Hippocampal formation (tissue), 2 donors: ENCODE data around the gene METTL2B.
A peak's percentile ranks its signal among the peaks of the same experiment; 100 is the strongest.
"Not testable (repeated sequence)": the region's sequence is repeated elsewhere in the genome, so short reads cannot be mapped to it uniquely, and the experiment has no call there.

Experiments
- DNase-seq, 2 donors: peaks; one replicate each; lab custom pipeline; 2025; lab: John Stamatoyannopoulos, UW

The METTL2B gene

GRCh38 chr7:128526062-128526466, 49.5 kb downstream of the METTL2B start:
- DNase-seq, result not testable (repeated sequence)

DNA sequence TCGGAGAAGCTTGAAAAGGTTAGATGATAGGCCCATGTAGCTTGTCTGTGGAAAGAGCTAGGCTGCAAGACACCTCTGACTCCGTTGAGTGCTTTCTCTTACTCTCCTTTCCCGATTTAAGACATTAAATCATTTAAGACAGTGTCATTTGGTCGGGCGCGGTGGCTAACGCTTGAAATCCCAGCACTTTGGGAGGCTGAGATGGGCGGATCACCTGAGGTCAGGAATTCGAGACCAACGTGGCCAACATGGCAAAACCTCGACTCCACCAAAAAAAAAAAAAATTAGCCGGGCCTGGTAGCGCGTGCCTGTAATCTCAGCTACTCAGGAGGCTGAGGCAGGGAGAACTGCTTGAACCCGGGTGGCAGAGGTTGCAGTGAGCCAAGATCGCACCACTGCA, 52.6 kb downstream of the METTL2B start:
- DNase-seq, result not testable (repeated sequence)

DNA sequence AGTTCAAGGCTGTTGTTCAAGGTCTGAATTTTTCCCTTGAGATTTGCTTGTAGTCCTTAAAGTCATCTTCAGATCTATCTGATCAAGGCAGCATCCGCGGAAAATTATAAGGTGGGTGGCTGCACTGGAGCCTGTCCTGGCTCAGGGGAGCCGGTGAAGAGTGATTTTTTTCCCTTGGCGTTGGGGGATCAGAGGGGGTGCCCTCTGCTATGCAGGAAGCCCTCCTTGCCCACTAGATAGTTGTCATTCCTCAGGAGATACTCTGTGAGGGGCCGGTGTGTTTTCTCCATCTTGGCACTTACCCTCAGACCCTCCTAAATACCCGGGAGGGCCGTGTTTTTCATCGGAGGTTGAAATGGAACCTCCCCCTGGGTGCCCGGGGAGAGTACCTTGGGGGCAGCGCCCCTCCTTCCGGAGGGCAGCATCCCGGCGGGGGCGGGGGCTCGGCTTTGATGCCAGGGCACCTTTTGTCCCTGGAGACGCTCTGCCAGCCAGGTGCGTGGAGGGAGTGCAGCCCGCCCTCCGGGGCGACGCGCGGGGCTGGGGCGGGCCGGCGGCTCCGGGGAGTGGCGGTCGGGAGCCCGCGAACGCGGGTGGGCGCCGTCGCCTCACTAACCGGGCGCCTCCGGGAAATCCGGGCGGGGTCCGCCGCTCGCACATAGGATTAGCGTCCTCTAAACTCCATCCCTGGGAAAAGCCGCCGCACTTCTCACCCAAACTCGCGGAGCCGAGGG, 53.7 kb downstream of the METTL2B start:
- DNase-seq, result not testable (repeated sequence)

GRCh38 chr7:128530855-128531104, 54.2 kb downstream of the METTL2B start:
- no peak for DNase-seq

- peak; percentile 66 to 78 for DNase-seq
Observed at GRCh38 chr7:128531105-128531954, 54.8 kb downstream of the METTL2B start.

- peak in 1 of 2 donors; percentile 19 for DNase-seq
Observed at GRCh38 chr7:128531955-128532478, 55.5 kb downstream of the METTL2B start.

DNA sequence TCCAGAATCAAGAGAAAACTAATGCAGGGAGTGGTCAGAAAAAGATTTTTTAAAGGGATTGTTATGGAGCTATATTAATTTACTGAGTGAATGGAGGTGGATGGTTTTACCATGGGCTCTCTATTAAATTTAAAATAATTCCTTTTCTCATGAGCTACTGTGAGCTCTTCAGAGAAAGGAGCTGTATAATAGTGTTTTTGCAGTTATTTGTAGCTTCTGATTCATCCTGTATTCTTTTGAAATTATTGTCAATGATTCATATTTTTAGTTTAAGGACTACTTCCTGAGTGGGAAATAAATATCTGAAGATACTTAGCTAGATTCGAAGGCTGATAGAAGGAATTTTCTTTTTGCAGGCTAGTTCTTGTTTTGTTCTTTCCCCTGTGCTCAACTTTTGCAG, 56.4 kb downstream of the METTL2B start:
- DNase-seq, result not testable (repeated sequence)

- not testable (repeated sequence) for DNase-seq
Observed at GRCh38 chr7:128537410-128537809, 60.9 kb downstream of the METTL2B start.

DNA sequence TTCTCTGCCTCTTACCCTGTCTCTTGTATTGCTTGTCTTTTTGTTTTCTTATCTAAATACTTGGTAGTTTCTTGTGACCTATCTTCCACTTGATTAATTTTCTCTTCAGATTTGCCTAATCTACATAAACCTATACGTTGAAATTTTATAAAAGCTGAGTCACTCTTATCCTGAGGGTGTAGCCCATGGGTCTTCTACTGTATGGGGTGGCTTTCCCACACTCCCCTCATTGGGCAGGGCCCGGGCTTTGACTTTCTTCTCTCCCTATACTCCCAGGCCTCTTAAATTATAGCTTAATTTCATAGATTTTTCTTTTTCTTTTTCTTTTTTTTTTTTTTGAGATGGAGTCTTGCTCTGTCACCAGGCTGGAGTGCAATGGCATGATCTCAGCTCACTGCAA, 66.0 kb downstream of the METTL2B start:
- DNase-seq, result not testable (repeated sequence)

DNA sequence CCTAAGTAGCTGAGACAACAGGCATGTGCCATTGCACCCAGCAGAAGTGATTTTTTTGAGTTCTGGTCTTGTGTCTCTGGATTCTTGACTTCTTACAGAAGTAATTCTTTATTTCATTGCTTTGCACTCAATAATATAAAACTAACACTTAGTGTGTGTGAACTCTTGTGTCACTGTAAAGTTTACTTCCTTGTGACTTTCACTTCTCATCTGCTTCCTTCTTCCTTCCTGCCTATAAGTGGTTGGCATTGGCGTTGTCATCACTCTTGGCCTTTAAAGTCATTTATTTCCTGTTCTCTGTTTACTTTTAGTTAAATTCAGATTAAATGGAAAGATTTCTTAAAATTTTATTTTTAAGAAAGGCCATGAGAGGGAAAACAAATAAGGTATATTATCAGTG, 66.8 kb downstream of the METTL2B start:
- DNase-seq, result not testable (repeated sequence)

DNA sequence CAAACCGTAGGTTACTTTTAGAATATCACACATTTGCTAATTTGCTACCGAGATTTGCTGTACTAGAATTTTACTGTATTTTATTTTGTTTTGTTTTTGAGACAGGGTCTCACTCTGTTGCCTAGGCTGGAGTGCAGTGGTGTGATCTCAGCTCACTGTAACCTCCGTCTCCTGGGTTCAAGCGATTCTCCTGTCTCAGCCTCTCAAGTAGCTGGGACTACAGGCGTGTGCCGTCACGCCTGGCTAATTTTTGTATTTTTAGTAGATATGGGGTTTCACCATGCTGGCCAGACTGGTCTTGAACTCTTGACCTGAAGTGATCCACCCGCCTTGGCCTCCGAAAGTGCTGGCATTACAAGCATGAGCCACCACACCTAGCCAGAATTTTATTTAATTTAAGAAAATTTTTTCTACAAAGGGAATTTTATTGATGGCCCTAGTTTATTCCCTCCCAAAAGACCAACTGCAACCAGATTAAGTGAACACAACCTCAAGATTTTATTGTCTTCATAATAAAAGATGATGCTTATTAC, 69.8 kb downstream of the METTL2B start:
- DNase-seq, result not testable (repeated sequence)

- DNase-seq, result no peak
Observed at GRCh38 chr7:128550920-128551319, 74.4 kb downstream of the METTL2B start.

GRCh38 chr7:128554394-128554793, 77.8 kb downstream of the METTL2B start:
- not testable (repeated sequence) for DNase-seq
